Mammary epithelial cell (primary cell): ENCODE results near the gene UBE2H.

ENCODE experiments used
- CTCF ChIP-seq, 2 donors: IDR thresholded peaks in 1 of 2; conservative IDR thresholded peaks in 1 of 2; 2 replicates each; pipeline ENCODE4 v1.5.1; 2011 to 2012; ENCODE audit warnings: inconsistent platforms in 2 of 2, low read length in 2 of 2, mild to moderate bottlenecking in 2 of 2, control low read depth in 1 of 2, low read depth in 1 of 2; ENCODE audit not compliant: insufficient read depth in 1 of 2; ENCODE audit errors: extremely low read depth in 1 of 2
- EZH2 ChIP-seq: IDR thresholded peaks from 2 replicates; pipeline ENCODE4 v1.6.1; 2012; ENCODE audit warnings: low read length, inconsistent platforms, borderline replicate concordance

DNA sequence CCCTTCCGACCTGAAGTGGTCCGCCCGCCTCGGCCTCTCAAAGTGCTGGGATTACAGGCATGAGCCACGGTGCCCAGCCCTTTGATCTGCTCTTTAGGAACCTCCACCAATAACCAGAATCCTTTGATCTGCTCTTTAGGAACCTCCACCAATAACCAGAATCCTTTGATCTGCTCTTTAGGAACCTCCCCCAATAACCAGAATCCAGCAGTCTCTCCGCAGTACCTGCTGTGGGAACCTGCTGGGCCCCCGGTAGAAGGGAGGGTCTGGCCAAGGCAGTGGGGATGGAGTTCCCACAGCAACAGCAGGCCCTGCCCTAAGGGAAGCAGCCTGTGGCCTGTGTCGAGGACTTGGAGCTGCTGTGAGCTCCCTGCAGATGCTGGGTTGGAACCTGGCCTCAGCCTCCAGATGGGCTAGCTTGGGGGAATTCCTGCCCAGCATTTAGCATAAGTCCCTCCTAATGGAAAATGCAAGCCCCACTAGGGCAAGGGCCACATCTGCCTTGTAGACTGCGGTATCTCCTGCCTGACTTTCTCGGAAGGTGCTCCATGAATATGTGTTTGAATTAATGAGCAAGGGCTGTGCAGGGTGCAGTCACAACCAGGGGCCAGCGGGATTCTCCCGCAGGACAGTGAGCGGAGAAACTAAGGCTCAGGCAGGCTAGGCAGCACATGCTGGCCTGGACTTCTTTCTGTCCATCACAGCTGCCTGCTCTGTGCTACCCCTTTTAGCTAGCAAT is 165.8 kb downstream of the UBE2H start:
- TF ChIP-seq CTCF (conservative IDR thresholded peaks at IDR 0.05 in 1 of 2, IDR thresholded peaks at IDR 0.05 in 1 of 2; ENCODE audit: extremely low read depth in 1 of 2, insufficient read depth in 1 of 2, low read depth in 1 of 2, low read length in 2 of 2): no peak
- TF ChIP-seq EZH2: no peak
